Neuronal stem cell (in vitro differentiated cells): ENCODE measurements around the gene ZNF653.

Experiments used
- DNase-seq: peaks from one replicate; pipeline ENCODE4 v3.0.0-alpha.2; 2013; ENCODE audit warnings: low spot score
- H2AFZ ChIP-seq: one replicate; pipeline ENCODE4 v1.6.1; 2013; ENCODE audit warnings: mild to moderate bottlenecking, low read length, inconsistent platforms
- H2AK5ac ChIP-seq: 2 replicates; pipeline ENCODE4 v1.6.1; 2013; ENCODE audit warnings: low read depth, mild to moderate bottlenecking, inconsistent platforms, low read length, moderate library complexity, mixed read lengths
- H2BK120ac ChIP-seq: 2 replicates; pipeline ENCODE4 v1.6.1; 2013; ENCODE audit warnings: low read depth, mild to moderate bottlenecking, inconsistent platforms, low read length, moderate library complexity, mixed read lengths
- H2BK12ac ChIP-seq: one replicate; pipeline ENCODE4 v1.6.1; 2013; ENCODE audit warnings: low read length, inconsistent platforms
- H2BK15ac ChIP-seq: 2 replicates; pipeline ENCODE4 v1.6.1; 2013; ENCODE audit warnings: mild to moderate bottlenecking, low read length, inconsistent platforms, mixed read lengths
- H2BK5ac ChIP-seq: one replicate; pipeline ENCODE4 v1.6.1; 2013; ENCODE audit warnings: inconsistent platforms, mild to moderate bottlenecking, low read length, moderate library complexity
- H3K14ac ChIP-seq: one replicate; pipeline ENCODE4 v1.6.1; 2013; ENCODE audit warnings: low read length, inconsistent platforms
- H3K18ac ChIP-seq: 2 replicates; pipeline ENCODE4 v1.6.1; 2013; ENCODE audit warnings: low read length, inconsistent platforms
- H3K23ac ChIP-seq: 2 replicates; pipeline ENCODE4 v1.6.1; 2013; ENCODE audit warnings: low read depth, mild to moderate bottlenecking, mixed read lengths, low read length, inconsistent platforms; ENCODE audit not compliant: poor library complexity
- H3K27ac ChIP-seq: replicated peaks from 3 replicates; pipeline ENCODE4 v1.5.1; 2013; ENCODE audit warnings: low read length, inconsistent platforms
- H3K27me3 ChIP-seq, 3 experiments: 2 replicates each; pipeline ENCODE4 v1.6.1; 2013; ENCODE audit warnings: low read length in 3 of 3, mild to moderate bottlenecking in 2 of 3, inconsistent platforms in 1 of 3, low read depth in 1 of 3, mixed read lengths in 1 of 3, moderate library complexity in 1 of 3; ENCODE audit not compliant: control insufficient read depth in 3 of 3, insufficient read depth in 3 of 3
- H3K36me3 ChIP-seq, 2 donors: replicated peaks in 1 of 2; 2 replicates each; pipeline ENCODE4 v1.6.1; 2013; ENCODE audit warnings: low read length in 2 of 2; ENCODE audit not compliant: control insufficient read depth in 2 of 2, insufficient read depth in 2 of 2
- H3K4ac ChIP-seq: 2 replicates; pipeline ENCODE4 v1.6.1; 2013; ENCODE audit warnings: inconsistent platforms, mild to moderate bottlenecking, low read length, moderate library complexity
- H3K4me1 ChIP-seq, 2 donors: 1 replicate in 1 of 2; 2 replicates in 1 of 2; pipeline ENCODE4 v1.6.1; 2013; ENCODE audit warnings: low read length in 2 of 2, low read depth in 1 of 2; ENCODE audit not compliant: control insufficient read depth in 2 of 2, insufficient read depth in 1 of 2
- H3K4me2 ChIP-seq: one replicate; pipeline ENCODE4 v1.6.1; 2013; ENCODE audit warnings: mild to moderate bottlenecking, low read length, inconsistent platforms; ENCODE audit not compliant: insufficient read depth, poor library complexity, severe bottlenecking
- H3K4me3 ChIP-seq, 2 donors: 2 replicates each; pipeline ENCODE4 v1.5.1; 2013; ENCODE audit warnings: low read length in 2 of 2, mild to moderate bottlenecking in 2 of 2, inconsistent platforms in 1 of 2, moderate library complexity in 1 of 2
- H3K79me1 ChIP-seq: one replicate; pipeline ENCODE4 v1.6.1; 2013; ENCODE audit warnings: low read depth, mild to moderate bottlenecking, inconsistent platforms, low read length, moderate library complexity
- H3K9ac ChIP-seq: one replicate; pipeline ENCODE4 v1.6.1; 2013; ENCODE audit warnings: mild to moderate bottlenecking, low read depth, low read length, inconsistent platforms; ENCODE audit not compliant: poor library complexity
- H3K9me3 ChIP-seq, 2 donors: replicated peaks in 1 of 2; 2 replicates each; pipeline versions ENCODE3 to v1.6.1; 2013; ENCODE audit warnings: low read length in 2 of 2, mild to moderate bottlenecking in 2 of 2, inconsistent platforms in 1 of 2, low read depth in 1 of 2, mixed read lengths in 1 of 2, moderate library complexity in 1 of 2; ENCODE audit not compliant: control insufficient read depth in 2 of 2, insufficient read depth in 1 of 2
- H4K8ac ChIP-seq: one replicate; pipeline ENCODE4 v1.6.1; 2013; ENCODE audit warnings: low read depth, mild to moderate bottlenecking, inconsistent platforms, low read length, moderate library complexity
- H4K91ac ChIP-seq: one replicate; pipeline ENCODE4 v1.6.1; 2013; ENCODE audit warnings: low read length, low read depth, mild to moderate bottlenecking, inconsistent platforms; ENCODE audit not compliant: poor library complexity
- WGBS, 2 donors: extraction: QIAGEN DNeasy Blood & Tissue Kit; methylation state at CpG; one replicate each; pipeline ENCODE4 v1.1.7; 2013; ENCODE audit warnings: missing lambda C conversion rate in 2 of 2, mixed read lengths in 1 of 2; ENCODE audit not compliant: insufficient read length in 2 of 2, insufficient replicate concordance in 1 of 2; ENCODE audit errors: extremely low coverage in 2 of 2; 5-methylcytosine and 5-hydroxymethylcytosine counted together

Gene ZNF653

GRCh38 chr19:11504502-11505031, 1.1 kb downstream of the ZNF653 start:
- Histone ChIP-seq H3K36me3 (peaks cover 6 to 8% of the 10 kb centered on the region in 2 donors), H3K4me3 (peak overlapping the region; percentile 77 to 87), H3K9ac (no peak overlapping the region), H3K4ac (no peak overlapping the region), H2BK15ac (no peak overlapping the region), H3K4me1 (peaks cover 10% of the 10 kb centered on the region in 2 donors), H2AFZ (peak overlapping the region; percentile 98), H3K9me3 (no peaks in the 10 kb centered on the region), H4K8ac (no peak overlapping the region), H3K23ac (no peak overlapping the region), H4K91ac (no peak overlapping the region), H2BK120ac (no peak overlapping the region), H3K4me2 (peak overlapping the region; percentile 90), H3K27ac (no peak overlapping the region), H3K27me3 (no peaks in the 10 kb centered on the region), H3K14ac (no peak overlapping the region), H2BK12ac (no peak overlapping the region), H2AK5ac (no peak overlapping the region), H2BK5ac (no peak overlapping the region), H3K18ac (no peak overlapping the region), H3K79me1 (no peaks in the 10 kb centered on the region)
- WGBS, 2 donors, result no CpG with 5 or more reads among the region's 7 CpGs
- DNase-seq, result no peak

DNA sequence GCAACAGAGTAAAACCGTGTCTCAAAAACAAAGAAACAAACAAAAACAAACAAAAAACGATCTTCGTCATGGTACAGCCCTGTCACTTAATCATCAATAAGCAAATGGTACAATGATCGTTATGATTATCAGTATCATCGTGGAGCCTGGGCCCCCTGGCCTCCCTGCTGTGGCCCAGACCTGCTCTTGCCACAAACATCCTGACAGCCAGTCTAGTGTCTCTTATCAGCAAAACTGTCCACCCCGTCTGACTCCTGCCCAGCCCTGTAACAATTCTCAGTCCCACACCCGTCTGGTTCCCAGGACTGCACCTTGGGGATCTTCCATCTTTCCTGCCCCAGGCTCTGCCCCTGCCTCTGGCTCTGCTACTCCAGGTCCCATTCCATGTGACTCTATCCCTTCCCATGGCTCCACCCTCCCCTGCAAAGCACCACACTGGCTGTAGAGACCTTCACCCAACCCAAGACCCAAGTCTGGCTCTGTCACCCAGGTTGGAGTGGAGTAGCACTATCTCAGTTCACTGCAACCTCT, 5.7 kb downstream of the ZNF653 start:
- no peak overlapping the region for H3K18ac ChIP-seq
- no peak overlapping the region for H3K4ac ChIP-seq
- H2AK5ac ChIP-seq, result no peak overlapping the region
- H3K27ac ChIP-seq, result no peak overlapping the region
- H3K4me2 ChIP-seq, result no peak overlapping the region
- WGBS, 2 donors, result no CpG with 5 or more reads among the region's 7 CpGs
- no peak overlapping the region for H4K8ac ChIP-seq
- no peak overlapping the region for H3K23ac ChIP-seq
- H3K79me1 ChIP-seq, result no peaks in the 10 kb centered on the region
- H4K91ac ChIP-seq, result no peak overlapping the region
- no peaks in the 10 kb centered on the region for H3K9me3 ChIP-seq
- no peak overlapping the region for H2BK5ac ChIP-seq
- H2BK15ac ChIP-seq, result no peak overlapping the region
- no peak for DNase-seq
- H2BK12ac ChIP-seq, result peak overlapping the region; percentile 41
- H3K4me1 ChIP-seq, result peaks cover 5 to 6% of the 10 kb centered on the region in 2 donors
- no peak overlapping the region for H3K4me3 ChIP-seq
- H3K36me3 ChIP-seq, result peaks cover 17 to 29% of the 10 kb centered on the region in 2 donors
- no peak overlapping the region for H3K9ac ChIP-seq
- H2AFZ ChIP-seq, result no peak overlapping the region
- no peaks in the 10 kb centered on the region for H3K27me3 ChIP-seq
- no peak overlapping the region for H2BK120ac ChIP-seq
- no peak overlapping the region for H3K14ac ChIP-seq

DNA sequence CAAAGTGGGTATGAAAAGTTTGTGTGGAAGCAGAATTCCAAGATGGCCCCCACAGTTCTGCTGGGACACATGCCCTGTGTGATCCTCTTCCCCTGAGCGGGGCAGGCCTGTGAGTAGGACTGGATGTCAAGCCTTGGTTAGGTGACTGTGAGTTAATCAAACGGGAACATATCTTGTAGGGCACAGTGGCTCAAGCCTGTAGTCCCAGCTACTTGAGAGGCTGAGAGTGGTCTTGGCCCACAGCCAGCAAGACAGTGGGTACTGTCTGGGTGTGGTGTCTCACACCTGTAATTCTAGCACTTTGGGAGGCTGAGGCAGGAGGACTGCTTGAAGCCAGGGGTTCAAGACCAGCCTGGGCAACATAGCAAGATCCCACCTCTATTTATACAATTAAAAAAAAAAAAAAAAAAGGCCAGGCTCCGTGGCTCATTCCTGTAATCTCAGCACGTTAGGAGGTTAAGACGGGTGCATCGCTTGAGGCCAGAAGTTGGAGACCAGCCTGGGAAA, 6.4 kb downstream of the ZNF653 start:
- no peak overlapping the region for H2BK15ac ChIP-seq
- no peak overlapping the region for H2BK12ac ChIP-seq
- no peaks in the 10 kb centered on the region for H3K27me3 ChIP-seq
- no peak overlapping the region for H2AK5ac ChIP-seq
- H3K14ac ChIP-seq, result no peak overlapping the region
- H3K36me3 ChIP-seq, result peaks cover 19 to 34% of the 10 kb centered on the region in 2 donors
- no peak overlapping the region for H3K4ac ChIP-seq
- no peak overlapping the region for H2BK120ac ChIP-seq
- H3K9me3 ChIP-seq, result no peaks in the 10 kb centered on the region
- no peak overlapping the region for H3K9ac ChIP-seq
- no peaks in the 10 kb centered on the region for H3K79me1 ChIP-seq
- no peak overlapping the region for H2AFZ ChIP-seq
- no CpG with 5 or more reads among the region's 6 CpGs for WGBS, 2 donors
- H2BK5ac ChIP-seq, result no peak overlapping the region
- no peak overlapping the region for H3K4me2 ChIP-seq
- H4K8ac ChIP-seq, result no peak overlapping the region
- no peak overlapping the region for H3K27ac ChIP-seq
- H3K23ac ChIP-seq, result no peak overlapping the region
- H3K4me1 ChIP-seq, result peaks cover 0 to 2% of the 10 kb centered on the region in 2 donors
- no peak for DNase-seq
- no peak overlapping the region for H3K4me3 ChIP-seq
- H4K91ac ChIP-seq, result no peak overlapping the region
- H3K18ac ChIP-seq, result no peak overlapping the region

- Histone ChIP-seq H4K8ac (no peak overlapping the region), H3K14ac (no peak overlapping the region), H4K91ac (no peak overlapping the region), H3K27me3 (no peaks in the 10 kb centered on the region), H3K36me3 (peaks cover 22 to 36% of the 10 kb centered on the region in 2 donors), H2BK120ac (no peak overlapping the region), H3K27ac (no peak overlapping the region), H3K79me1 (no peaks in the 10 kb centered on the region), H3K4ac (no peak overlapping the region), H2AK5ac (peak overlapping the region; percentile 61), H3K18ac (no peak overlapping the region), H3K4me2 (no peak overlapping the region), H3K9ac (no peak overlapping the region), H3K4me1 (peaks cover 0 to 2% of the 10 kb centered on the region in 2 donors), H2BK5ac (peak overlapping the region; percentile 5), H2BK12ac (no peak overlapping the region), H3K23ac (no peak overlapping the region), H3K9me3 (no peaks in the 10 kb centered on the region), H3K4me3 (peak overlapping the region in 1 of 2 donors; percentile 2), H2AFZ (no peak overlapping the region), H2BK15ac (no peak overlapping the region)
- DNase-seq, result peak; percentile 56
- no CpG with 5 or more reads among the region's 17 CpGs for WGBS, 2 donors
Observed at GRCh38 chr19:11496391-11497163, 9.1 kb downstream of the ZNF653 start.
